NCI-H2196 treated with DMSO at 0.1 percent for 48 hours (cell line): Measurements from ENCODE around the gene TUBB4B.

Experiments used
- DNase-seq: peaks from one replicate; lab custom pipeline; 2025; ENCODE audit not compliant: unreplicated experiment; lab: John Stamatoyannopoulos, UW

Gene TUBB4B

DNA sequence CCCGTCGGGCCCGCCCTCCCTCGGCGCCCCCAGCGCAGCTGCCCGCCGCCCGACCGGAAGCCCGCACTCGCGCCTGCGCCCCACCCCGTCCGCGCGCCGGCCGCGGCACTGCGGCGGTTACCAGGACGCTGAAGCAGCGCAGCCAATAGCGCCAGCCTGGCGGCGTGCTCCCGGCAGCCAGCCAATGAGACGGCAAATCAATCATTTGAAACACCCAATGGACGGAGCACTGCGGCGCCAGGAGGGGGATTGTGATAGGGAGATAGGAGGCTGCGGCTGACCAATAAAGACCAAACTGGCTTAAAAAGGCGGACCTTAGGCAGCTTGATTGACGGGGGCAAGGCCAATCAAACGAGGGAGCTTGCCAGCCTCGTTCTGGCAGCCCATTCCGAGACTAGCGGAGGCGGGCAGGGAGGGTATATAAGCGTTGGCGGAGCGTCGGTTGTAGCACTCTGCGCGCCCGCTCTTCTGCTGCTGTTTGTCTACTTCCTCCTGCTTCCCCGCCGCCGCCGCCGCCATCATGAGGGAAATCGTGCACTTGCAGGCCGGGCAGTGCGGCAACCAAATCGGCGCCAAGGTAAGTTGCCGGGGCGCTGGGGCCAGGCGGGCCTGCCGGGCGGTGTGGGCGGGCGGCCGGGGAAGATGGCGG, at the start of gene TUBB4B:
Gene TUBB4B (plus strand): TSS at position 447 of the 649 bp plus-strand sequence. CDS start 74 bp downstream, at position 521.
- DNase-seq: peak; percentile 99

DNA sequence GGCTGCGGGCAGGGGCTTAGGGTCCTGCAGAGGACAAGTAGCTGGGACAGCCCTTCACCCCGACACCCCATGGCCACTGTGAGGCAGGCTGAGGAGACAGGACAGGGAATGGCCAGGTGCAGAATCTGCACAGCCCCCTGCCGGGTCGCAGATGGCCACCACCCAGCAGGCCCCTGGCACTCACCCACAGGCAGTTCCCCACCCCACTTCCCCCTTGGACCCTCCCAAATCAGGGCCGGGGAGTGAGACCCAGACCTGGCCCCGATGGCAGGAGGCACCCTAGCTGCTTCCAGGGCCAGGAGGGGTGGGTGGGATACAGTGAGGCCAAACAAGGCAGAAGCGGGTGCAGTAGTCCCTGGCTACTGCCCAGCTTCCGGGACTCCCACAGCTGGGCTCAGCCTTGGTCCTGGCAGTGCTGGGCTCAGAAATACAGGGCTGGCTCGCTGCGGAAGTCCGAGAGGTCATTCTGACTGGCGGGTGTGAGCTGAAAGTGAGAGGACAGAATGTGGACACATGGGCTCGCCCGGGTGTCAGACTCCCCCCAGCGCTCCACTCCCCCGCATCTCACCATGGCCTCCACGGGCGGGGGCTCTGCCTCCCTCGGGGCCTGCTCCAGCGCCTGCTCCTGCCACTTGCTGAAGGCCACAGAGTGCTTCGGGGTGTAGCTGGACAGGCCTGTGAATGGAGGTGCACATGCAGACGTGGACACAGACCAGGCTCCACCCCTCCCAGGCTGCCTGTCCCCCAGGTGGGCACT, 49.2 kb upstream of the TUBB4B start:
- no peak for DNase-seq

DNA sequence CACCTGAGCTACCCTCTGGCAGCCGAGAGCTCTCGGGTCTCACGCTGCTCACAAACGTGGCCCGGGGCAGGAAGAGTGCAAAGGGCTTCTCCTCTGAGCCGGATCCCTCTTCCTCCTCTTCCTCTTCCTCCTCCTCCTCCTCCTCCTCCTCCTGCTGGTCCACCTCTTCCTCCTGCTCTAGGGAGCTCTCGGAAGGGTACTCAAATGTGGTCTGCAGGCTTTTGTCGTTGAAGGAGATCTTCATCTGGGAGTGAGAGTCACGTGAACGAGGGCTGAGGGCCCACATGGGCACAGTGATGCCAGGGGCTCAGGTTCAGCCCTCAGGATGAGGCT, 48.7 kb upstream of the TUBB4B start:
- DNase-seq: no peak

DNA sequence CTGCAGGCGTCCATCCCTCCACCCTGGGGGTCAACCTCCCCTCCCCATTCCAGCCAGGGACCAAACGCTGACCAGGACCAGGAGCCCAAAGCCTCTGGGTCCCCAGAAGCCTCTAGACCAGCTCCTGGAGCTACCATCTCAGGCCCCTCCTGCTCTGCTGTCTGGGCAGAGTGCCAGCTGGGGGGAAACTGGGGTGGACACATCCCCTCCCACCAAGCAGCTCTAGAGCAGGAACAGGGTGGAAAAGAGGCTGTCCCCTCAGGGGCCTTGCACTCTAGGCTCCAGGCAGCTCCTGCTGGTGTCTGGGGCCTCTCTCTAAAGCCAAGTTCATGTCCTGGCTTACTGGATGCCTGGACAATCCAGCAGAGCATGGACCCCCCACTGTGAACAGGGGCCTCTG, 48.2 kb upstream of the TUBB4B start:
- no peak for DNase-seq

DNA sequence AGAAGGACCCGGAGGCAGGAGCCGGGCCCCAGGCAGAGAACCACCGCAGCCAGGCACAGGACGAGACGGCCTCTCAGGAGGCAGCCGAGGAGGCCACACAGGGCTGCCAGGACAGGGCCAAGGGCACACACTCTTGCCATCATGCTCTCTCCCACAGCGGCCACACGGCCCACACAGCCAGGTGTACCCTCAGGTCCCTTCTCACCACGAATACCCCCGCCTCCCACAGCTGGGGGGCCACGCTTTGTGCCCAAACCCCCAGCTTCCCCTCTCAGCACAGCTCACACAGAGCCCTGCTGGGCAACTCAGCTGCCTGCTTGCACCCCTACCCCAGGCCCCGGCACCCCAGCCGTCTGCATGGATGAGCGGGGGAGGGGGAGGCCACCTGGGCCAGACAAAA, 47.3 kb upstream of the TUBB4B start:
- DNase-seq: no peak

DNA sequence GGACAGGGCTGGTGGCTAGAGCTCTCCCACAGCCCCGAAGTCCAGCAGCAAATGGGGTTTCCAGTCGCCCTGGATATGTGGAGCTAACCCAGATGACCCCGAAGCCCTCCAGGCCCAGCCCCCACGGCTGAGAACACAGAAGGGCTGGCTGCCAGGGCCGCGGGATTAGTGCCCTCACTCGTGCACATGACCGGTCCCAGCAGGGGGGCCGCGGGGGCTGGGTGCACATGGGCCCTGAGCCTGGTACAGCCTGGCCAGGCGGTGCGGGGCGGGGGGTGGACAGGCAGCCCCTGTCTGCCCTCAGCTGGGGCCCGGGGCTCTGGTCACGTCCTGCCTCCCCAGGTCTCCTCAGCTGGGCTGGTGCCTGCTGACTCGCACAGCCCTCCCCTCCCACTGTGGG, 46.7 kb upstream of the TUBB4B start:
- no peak for DNase-seq

DNA sequence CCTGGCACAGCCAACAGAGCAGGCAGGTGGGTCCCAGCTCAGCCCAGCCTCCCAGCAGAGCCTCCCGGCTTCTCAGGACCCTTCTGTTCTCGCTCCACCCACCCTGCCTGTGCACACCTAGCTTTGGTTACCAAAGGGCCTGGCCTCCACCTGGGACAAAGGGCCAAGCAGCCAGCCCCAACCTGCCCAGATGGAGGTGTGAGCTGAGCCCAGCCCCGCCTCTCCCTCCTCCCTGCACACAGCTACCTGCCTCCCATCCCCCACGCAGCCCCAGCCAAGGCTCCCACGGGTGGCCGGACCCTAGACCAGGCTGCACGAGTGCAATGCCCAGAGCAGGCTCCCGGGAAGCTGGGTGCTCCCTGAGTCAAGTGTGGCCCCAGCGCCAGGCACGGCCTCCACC, 46.2 kb upstream of the TUBB4B start:
- DNase-seq: peak; percentile 66

DNA sequence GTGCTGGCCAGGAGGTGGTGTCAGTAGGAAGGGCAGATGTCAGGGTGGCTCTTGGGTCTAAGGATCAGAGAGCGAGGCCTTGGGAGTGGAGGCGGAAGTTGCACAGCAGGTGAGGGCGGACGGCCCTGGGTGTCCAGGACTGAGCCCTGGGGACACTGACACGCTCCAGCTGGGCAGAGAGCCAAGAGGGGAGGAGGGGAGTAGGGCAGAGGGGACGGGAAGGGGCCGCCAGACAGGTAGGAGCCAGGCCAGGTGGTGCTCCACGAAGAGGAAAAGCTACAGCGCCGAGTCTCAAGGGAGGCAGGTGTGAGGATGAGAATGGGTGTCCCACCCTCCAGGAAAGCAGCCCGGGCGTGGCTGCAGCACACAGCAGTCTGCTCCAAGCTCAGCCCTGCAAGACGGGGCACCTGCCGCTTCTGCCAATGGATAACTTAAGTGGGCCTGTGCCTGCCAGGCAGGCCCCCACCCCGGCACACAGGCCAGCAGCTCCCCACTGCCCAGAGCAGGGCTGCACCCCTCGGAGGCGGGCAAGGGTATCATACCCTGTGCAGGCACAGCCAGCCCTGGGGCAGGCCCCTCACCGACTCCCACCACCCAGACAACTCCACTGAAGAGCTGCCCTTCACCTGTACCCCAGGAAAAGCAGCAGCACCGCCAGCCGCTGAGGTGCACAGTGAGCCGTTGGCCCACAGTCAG, 45.4 kb upstream of the TUBB4B start:
- DNase-seq: peak; percentile 84

DNA sequence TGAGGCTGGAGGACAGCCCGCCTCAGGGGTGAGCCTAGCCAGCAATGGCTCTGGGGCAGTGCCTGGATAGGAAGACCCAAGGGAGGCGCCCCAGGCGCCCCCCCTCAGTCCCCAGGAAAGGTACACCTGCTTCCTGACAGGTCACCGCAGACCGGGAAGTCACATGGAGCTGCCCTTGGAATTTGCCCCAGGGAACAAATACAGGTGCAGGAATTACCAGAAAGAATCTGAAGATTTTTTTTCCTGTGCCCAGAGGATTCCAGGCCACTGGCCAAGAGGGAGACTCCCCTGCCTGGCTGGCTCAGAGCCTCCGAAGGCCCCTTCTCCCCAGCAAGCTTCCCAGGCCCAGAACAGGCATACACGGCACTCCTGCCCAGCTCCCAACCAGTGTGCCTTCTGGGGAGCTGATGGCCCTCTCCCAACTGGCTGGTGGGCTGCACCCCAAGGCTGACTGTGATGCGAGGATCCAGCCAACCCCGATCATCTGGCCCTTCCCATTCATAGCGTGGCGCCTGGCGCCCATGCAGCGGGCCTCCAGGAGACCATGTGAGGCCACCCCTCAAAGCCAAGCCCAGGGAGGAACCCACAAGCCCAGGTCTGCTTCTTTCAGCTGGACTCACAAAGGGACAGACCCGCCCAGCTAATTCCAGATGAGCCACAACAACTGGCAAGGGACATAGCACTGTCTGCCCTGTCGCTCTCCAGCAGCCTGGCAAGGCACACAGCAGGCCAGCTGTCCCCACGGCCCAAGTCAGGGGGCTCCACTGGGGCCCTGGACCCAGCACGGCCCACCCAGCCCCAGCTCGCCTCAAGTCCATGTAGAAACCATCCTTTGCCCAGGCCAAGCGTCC, 42.8 kb upstream of the TUBB4B start:
- no peak for DNase-seq

DNA sequence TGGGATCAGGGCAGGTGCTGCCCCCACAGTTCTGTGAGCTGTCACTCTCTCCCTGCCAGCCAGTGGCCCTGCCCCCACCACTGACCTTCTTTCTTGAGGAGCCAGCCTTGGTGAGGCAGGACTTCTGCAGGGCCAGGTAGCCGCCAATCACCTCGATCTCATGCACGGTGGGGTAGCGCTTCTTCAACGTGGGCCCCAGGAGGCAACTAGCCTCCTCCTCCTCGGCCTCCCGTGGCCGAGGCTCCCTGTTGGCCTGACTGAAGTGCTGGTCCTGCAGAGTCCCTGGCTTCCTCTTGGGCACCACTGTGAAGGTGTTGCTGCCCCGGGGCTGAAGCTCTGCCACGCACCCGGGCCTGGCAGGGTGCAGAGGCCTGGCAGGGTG, 42.2 kb upstream of the TUBB4B start:
- no peak for DNase-seq

DNA sequence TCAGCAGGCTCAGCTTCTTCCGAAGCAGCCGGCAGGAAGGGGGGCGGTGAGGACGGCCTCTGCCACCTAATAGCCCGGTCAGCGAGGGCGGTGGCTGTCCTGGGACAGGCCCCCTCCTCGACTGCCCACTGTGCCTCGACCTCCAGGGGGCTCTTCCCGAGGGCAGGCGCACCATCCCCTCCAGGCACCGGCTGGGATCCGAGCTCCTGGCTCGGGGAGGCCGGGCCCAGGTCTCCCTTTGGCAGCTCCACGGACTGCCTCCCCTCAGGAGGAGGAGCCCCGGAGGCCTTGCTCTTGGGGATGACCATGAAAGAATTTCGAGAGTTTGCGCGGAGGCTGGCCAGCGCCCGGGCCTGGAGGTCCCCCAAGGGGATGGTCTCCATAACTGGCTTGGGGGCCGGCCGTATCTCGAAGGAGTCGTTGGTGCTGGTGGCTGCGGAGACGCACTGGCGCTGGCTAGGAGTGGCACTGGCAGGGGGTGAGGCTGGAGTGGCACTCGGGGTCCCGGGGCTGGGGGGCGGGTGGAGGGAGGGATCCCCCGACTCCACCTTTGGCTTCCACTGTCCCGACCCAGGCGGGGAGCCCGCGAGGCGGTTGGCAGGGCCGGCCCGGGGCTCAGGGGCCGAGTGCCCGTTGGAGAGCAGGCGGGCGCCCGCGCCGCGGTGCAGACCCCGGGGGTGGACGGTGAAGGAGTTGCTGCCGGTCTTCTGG, 41.5 kb upstream of the TUBB4B start:
- DNase-seq: no peak

DNA sequence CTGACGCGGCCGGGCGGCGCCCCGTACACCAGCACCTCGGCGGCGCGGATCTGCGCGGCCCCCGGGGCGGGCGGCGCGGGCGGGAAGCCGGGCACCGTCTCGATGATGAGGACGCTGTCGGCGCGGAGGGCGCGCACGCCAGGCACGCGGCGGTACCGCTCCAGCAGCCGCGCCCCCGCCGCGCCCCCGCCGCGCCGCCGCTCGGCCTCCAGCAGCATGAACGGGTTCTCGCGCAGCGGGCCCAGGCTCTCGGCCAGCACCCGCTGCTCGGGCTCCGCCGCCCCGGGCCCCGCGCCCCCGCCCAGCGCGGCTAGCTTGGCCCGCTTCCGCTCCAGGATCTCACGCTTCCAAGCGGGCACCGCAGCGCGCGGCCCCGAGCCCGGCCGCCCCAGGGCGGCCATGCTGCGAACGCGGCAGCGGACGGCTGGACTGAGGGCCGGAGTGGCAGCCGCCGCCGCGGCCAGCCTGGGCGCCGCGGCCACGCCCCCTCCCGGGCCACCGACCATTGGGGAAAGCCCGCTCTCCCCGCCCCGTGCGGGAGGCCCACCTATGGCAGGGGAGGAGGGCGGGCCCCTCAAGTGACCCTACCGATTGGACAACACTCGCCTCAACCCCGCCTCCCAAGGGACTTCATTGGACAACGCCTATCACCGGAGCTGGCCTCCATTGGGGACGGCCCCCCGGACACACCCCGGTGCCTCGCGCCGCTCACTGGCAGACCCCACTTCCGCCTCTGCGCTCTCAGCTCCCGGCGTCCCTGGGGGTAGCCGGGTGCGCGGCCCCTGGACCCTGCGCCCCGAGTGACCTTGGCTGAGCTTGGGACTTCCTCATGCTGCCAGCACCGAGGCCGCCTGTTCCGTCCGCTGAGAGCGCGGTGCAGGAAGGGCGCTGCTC, 40.5 kb upstream of the TUBB4B start, which contains the start of gene TPRN:
Gene TPRN (minus strand): TSS at position 431 of the 894 bp plus-strand sequence. CDS start 30 bp downstream, at position 401.
- DNase-seq: peak; percentile 98

DNA sequence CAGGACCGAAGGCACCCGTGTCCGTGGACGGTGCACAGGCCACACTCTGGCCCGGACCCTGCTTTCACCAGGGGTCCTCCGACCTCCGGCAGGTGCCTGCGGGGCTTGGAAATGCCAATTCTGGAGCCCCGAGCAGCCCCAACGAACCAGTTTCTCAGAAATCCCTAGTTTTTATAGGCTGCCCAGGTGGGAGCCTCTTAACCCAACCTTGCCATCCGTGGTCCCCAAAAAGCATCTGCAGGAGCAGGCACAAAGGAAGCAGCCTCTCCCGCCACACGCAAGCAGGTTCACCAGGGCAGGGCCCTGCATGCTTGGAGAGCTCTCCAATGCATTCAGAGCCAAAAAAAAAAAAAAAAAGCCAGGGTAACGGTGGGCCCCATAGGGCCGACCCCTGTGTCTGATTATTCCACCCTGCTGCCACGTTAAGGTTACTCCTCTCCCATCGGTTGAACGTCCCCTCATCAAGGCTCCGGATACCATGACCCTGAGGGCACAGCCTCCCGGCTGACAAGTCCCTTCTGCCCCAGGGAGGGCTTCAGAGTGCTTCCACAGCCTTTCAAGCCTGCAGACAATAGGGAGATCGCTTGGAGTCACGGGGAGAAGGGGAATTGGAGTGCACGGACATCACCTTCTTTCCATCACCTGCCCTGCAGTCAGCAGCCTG, 39.8 kb upstream of the TUBB4B start:
- DNase-seq: no peak

DNA sequence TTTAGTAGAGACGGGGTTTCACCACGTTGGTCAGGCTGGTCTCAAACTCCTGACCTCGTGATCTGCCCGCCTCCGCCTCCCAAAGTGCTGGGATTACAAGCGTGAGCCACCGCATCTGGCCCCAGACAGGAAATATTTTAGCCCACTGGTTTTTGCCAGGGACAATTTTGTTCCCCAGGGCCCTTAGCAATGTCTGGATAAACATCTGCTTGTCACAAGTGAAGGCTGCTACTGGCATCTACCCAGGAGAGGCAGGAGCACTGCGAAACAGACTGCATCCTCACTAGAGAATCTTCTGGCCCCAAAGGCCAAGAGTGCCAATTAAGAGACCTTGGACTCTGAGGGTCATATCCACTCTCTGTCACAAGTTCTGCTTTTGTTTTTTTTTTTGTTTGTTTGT, 38.1 kb upstream of the TUBB4B start:
- DNase-seq: no peak

DNA sequence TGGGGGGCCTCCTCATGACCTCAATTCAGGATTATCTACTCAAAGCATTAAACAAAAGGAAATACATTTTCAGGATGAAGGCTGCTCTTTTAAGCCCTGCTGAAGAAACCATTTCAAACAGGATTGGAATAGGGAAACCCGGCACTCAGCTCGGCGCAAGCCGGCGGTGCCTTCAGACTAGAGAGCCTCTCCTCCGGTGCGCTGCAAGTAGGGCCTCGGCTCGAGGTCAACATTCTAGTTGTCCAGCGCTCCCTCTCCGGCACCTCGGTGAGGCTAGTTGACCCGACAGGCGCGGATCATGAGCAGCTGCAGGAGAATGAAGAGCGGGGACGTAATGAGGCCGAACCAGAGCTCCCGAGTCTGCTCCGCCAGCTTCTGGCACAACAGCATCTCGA, 36.4 kb upstream of the TUBB4B start:
- DNase-seq: no peak

DNA sequence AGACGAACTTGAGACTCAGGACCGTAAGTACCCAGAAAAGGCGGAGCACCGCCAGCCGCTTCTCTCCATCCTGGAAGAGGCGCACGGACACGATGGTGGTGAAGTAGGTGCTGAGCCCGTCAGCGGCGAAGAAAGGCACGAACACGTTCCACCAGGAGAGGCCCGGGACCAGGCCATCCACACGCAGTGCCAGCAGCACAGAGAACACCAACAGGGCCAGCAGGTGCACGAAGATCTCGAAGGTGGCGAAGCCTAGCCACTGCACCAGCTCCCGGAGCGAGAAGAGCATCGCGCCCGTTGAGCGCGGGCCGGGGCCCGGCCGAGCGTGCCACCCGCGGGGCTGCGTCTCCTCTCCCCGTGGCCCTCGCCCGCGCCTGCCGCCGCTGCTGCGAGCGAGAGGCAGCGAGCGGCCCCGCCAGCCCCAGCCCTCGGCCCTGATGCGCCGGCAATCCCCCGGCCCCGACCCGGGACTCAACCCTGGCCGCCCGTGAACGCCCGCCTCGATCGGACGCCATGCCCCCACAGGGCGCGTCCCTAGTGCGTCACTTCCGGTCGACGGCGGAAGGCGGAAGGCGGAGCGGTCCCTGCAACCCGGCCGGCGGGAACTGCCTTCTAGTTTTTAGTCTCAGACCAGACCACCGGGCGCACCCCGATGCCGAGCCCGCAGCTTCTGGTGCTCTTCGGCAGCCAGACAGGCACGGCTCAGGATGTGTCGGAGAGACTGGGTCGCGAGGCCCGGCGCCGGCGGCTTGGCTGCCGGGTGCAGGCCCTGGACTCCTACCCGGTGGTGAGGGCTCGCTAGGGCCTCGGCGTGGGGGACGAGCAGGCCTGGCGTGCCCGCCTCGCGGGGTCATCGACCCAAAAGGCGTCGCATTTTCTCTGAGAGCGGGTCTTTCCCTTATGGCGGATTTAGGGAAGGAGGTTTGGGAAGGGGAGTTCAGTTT, 35.7 kb upstream of the TUBB4B start, which contains the start of the genes NDOR1 and TMEM203:
Gene NDOR1 (plus strand): TSS at position 575 of the 944 bp plus-strand sequence. CDS start 78 bp downstream, at position 653.
Gene TMEM203 (minus strand): TSS at position 523 of the 944 bp plus-strand sequence. CDS start 234 bp downstream, at position 289.
- peak; percentile 58 for DNase-seq

DNA sequence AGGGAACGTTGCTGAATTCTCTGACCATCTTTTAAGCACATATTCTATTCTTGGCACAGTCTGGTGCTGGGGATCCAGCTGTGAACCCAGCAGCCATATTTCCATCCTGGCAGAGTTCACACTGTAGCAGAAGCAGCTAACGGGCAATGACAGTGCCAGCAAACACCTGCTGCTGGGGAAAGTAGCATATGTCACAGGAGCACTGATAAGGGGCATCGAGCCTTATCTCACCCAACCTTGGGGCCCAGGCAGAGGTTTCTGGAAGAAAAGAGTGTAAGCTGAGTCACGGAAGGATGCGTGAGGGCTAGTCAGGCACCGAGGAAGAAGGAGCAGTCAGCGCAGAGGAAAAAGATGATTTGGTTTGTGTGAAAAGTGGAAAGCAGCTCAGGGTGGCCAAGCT, 34.5 kb upstream of the TUBB4B start:
- DNase-seq: no peak

DNA sequence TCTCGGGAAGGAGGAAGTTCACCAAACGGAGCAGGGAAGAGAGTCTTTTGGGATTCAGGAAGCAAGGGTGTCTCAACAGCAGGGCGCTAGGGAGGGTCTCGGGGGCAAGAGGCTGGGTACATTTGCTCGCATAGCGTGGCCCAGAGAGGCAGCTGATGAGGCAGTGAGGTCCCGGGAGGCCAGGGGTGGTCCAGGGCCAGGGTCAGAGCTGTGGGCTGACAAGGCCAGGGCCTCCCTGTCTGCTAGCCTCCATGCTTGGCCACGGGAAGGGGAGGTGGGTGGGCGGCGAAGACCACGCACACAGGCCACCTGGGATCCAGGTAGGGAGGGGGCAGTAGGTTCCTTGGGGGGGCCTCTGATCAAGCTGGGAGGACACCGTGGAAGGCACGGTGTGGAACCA, 29.6 kb upstream of the TUBB4B start:
- no peak for DNase-seq
